ENCODE results near the gene PATJ. TPM values are rescaled to one million over a fixed set of nuclear protein-coding genes. Genes with fewer than 3 reads are reported as not detected.
"Not testable (repeated sequence)": the region's sequence is repeated elsewhere in the genome, so short reads cannot be mapped to it uniquely, and the experiment has no call there.

The PATJ gene
- total RNA-seq, 1 donor from 2014 or later = 86.8 TPM

DNA sequence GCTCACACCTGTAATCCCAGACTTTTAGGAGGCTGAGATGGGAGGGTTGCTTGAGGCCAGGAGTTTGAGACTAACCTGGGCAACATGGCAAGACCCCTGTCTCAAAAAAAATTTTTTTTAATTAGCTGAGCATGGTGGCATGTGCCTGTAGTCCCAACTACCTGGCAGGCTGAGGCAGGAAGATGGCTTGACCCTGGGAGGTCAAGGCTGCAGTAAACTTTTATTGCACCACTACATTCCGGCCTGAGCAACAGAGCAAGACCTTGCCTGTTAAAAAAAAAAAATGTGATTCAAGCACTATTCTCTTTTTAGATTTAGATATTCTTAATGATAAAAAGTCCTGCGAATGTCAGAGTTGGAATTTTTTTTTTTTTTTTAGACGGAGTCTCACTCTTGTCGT is 349.8 kb downstream of the PATJ start:
- no peak for DNase-seq (ENCODE audit: low spot score)

DNA sequence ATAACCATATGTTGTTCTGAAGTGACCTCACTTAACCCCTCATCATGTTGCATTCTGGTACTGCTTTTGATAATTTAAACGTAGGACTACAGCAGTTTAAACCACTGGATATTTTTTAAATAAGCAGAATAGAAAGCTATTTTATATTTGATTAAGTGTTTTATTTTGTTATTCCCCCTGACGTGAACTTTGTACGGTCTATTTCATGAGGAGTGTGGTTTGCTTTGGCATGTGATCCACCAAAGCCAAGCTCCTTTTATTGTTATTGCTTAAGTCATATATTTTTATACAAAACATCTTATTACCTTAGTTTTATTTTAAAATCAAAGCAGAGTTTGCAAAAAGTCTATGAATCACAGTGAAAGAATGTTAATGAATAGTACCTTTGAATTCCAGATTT is 351.0 kb downstream of the PATJ start:
- DNase-seq (ENCODE audit: low spot score) = no peak

DNA sequence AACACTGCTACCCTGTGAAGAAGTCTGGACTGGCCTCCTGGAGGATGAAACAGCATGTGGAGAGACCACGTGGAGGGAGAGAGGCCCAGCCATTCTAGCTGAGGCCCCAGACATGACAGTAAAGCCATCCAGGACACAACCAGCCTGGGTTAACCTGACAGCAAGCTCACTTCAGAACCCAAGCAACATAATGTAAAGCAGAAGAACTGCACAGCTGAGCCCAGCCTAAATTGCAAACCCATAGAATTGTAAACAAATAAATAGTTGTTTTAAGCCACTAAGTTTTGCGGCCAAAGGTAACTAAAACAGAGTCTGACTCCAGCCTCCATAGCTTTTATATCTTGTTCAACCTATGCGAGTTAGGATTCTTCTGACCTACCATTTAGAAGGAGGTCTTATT is 355.2 kb downstream of the PATJ start:
- no peak for DNase-seq (ENCODE audit: low spot score)

DNA sequence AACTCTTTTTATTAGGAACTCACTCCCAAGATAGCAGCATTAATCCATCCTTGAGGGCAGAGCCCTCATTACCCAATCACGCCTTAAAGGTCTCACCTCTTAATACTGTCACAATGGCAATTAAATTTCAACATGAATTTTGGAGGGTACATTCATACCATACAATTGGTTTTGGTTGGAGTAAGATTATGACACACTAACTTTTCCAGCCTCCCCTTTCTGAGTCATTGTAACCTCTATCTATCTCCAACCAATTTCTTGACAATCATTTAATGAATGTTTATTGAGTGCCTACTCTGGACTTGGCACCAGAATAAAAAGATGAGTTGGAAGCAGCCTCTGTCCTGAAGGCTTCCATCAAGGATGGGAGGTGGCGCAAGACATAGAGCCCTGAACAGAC is 358.2 kb downstream of the PATJ start:
- DNase-seq (ENCODE audit: low spot score) = no peak

DNA sequence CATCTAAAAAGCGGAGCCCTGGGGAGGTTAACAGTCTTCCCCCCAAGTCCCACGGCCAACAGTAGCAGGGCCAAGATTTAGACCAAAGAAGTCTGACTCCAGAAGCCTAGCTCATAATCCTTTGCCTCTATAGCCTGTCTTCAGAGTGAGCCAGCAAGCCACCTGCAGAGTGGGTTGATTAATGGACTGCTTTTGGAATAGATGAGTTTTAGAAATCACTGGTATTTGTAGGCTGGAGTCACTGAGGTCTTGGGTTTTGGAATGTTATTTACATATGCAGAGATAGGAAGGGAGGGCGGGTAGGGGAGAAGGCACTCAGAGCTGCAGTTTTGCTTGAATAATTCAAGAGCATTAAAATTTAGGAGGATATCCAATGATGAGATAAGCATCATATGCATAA is 361.6 kb downstream of the PATJ start:
- no peak for DNase-seq (ENCODE audit: low spot score)

DNA sequence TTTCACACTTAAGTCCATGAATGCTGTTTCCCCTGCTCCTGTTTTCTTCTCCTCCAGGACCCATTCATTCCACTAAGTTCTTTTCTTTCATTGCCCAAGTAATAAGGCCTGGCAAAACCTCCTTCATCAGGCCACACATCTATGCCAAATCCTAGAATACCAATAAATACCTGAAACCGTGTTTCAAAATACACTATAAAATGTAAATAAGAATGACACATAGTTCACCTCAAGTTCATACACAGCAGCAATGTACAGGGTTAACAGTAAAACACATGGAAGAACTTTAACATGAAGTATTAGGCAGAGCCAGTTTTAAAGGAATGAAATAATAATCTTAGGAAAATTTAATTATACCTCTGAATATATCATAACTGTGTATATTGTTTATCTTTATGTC is 365.6 kb downstream of the PATJ start:
- no peak for DNase-seq (ENCODE audit: low spot score)

DNA sequence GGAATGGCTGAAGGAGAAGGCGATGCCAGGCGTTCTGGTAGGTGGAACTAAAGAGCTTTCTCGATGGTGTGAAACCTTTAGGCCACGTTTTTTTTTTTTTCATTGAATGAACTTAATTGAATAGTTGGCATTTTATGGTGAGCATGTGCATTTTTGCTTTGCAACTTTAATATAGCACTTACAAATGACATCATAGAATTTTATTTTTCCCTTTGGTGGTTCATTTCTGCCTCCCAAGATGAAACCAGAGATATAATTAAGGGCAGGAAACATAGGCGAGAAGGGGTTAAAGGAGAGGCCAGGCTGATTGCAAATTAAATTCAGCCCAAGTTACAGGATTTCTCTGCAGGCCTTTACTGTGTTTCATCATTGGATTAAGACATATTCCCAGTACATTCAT is 366.8 kb downstream of the PATJ start:
- DNase-seq (ENCODE audit: low spot score) = no peak

DNA sequence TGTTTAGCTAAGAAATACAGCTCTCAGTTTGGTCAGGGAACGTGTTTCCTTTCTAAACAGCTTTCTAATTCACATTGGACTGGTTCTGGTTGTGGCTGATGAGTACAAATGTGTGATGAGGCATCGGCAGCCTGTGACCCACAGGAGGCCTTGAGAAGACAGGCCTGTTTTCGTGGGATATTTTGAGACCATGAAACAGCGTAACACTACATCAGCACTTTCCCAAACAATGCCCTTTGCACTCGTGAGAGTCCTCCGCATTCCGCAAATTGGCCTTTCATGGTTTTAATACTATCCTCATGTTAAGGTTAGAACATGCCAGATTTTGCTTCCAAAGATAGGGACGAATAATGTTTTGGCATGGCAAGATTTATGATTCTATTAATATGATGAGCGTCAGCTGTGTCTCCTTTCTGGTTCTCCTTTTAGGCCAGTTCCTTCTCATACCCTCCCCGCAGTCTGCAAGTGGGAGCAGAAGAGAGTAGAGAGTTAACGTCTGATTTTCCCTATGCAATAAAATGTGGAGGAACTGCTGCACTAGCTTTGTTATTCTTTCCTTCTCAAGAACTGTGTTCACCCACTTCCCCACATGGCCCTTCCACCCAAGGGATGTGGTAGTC is 368.0 kb downstream of the PATJ start:
- DNase-seq (ENCODE audit: low spot score) = no peak

DNA sequence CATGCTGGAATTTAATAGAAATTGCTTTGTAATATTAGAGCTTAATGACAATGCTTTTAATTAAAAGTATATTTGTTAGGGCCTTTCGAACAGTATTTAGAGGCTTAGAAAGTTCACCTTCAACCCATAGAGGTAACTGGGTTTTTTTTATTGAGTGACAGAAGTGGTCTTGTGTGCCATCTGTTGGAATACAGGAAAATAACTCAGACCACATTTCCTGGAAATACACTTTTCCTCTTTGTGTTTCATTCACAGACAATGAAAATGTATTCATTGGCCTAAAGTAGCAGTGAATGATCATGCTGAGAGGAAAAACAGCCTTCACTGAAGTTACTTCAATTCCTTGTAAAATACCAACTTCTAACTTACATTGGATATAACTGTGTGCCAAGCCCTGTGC is 368.8 kb downstream of the PATJ start:
- DNase-seq (ENCODE audit: low spot score) = no peak

DNA sequence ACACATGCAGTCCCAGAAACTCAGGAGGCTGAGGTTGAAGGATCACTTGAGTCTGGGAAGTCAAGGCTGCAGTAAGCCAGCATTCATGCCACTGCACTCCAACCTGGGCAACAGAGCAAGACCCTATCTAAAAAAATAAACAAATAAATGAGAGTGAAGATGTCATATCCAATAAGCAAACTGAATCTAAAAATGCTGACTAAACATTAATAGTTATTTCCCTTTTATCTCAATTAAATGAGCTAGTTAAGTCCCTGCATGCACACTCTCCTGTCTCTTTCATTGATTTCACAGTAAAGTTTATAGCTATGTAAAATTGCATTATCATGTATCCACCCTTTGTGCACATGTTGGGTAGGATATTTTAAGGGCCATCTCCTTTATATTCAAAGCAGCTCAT is 371.2 kb downstream of the PATJ start:
- no peak for DNase-seq (ENCODE audit: low spot score)

DNA sequence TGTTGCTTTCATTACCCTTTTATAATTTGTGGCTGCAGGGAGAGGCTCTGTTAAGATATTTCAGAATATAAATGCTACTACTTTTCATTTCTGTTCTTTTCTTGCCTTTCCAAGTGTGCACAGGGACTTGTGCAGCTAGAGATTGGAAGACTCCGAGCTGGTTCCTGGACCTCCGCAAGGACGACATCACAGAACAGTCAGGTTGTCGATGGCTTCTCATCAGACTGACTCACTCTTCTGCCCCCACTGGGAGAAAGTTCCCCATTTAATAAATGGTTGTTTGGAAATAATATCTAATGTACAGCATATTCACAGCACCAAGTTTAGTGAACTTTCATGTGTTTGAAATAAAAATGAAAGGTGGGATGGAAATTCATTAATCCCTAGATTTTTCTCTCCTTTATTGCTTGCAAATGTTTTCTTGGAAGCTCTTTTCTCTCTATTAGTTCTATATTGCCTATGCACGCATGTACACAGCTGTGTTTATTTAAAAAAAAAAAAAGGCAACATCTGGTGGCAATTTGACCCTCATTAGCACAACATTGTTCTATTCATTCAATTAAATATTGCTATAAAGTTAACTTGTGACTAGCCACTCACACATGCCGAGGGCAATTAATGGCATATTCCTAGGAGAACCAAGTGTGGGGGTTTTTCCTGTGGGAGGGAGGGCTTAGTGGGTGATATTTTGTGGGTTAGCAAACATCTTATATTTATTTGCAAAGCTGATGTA is 374.9 kb downstream of the PATJ start:
- no peak for DNase-seq (ENCODE audit: low spot score)

DNA sequence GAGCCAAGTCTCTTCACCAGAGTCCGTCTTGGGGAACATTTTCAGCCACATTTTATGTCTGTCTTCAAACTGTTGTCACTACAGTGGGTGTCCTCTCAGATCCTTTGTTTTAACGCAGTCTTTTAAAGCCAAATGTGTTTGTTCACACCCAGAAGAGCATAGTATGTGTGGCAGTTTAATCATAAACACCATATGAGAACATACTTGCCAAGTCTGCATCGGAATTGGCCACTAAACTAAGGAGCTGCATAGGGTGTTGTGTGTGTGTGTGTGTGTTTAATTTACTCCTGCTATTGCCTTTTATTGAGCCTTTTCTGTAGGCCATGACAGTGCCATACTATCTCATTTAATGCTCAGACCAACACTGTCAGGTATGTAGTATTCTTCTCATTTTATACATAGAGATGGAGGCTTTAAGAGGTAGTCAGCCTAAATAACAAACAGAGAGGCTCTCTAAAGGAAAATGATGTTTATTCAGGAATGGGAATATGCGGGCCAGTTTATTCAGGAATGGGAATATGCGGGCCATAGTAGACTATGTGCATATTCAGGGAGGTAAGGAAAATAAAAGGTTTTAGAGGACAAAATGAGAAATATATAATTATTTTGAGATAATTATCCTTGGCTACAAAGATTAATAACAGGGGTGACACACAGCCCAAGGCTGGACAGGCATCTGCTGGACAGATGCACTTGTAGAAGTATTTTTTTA is 384.5 kb downstream of the PATJ start:
- DNase-seq (ENCODE audit: low spot score) = no peak

DNA sequence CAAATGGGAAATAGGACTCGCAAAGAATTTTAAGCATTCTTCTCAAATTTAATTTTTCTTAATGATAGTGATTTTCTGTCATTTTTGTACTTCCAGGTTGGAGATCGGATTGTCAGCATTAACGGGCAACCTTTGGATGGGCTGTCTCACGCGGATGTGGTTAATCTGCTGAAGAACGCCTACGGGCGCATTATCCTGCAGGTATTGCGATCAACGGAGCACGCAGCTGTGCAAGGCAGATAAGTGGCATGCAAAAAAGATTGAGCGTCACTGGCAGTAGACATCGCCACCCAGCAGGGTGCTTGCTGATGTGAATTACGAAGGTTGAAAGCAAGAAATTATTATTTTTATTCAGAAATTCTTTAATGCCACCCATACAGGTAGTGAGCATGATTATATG is 386.5 kb downstream of the PATJ start:
- no peak for DNase-seq (ENCODE audit: low spot score)

DNA sequence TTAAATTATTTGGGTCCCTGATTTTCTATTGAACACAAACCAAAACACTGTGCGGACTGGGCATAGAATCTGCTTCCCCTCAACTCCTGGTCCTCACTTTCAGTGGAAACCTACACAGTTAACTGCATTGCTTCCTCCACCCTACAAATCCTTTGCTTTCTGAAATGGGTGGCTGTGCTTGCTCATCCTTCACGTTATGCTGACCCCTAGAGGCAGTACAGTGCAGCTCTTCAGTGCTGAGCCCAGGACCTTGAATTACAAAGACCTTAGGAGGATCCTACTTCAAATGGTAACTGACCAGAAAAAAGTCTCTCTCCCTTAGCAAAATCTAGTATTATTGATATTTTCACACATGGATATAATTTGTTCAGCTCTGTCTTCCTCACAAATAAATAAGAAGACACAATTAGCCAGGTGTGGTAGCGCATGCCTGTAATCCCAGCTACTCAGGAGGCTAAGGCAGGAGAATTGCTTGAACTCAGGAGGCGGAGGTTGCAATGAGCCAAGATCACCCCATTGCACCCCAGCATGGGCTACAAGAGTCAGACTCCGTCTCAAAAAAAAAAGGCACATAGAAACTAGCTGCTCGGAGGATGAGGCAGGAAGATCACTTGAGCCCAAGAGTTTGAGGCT is 388.9 kb downstream of the PATJ start:
- DNase-seq (ENCODE audit: low spot score) = peak; percentile 20

DNA sequence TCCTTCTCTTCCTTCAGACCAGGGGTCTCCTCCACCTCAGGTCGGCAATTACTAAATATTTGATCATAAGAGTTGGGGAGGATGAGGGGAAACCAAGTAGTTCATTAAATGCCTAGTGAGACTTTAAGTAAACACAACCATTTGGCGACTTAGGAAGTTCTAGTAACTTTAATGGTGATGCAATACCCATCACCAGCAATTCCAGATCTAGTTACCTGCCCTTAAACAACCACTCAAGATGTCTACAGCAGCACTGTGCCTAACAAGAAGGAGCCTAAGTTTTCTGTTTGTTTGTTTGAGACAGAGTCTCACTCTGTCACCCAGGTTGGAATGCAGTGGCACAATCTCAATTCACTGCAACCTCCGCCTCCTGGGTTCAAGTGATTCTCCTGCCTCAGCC is 395.7 kb downstream of the PATJ start:
- DNase-seq (ENCODE audit: low spot score) = no peak

DNA sequence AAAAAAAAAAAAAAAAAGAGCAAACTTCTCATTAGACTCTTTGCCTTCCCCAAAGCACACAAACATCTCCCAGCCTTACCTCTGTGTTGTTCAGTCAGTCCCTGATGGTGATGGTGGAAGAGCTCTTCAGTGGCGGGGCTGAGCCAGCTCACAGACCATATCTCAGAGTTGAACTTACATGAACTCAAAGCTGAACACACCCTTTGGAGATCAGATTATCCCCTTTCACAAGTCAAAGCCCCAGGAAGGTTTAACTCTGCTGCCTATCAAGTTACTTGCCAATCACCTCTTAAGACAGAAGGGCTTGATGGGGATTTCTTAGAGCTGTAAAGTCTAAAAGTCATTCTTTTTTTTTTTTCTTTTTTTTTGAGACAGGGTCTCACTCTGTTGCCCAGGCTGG is 397.1 kb downstream of the PATJ start:
- no peak for DNase-seq (ENCODE audit: low spot score)

DNA sequence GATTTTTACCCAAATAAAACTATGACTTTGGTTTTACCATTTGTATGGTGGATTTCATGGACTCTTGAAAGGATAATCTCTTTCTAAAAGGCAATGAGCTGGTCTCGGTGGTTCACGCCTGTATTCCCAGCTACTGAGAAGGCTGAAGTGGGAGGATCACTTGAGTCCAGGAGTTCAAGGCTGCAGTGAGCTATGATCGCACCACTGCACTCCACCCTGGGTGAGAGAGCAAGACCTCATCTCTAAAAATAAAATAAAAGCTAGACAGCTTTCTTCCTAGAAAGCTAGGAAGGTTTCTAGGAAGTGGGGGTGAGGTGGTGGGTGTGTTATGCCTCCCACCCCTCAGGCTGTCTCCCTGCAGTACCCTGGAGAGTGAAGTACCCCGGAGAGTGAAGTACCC is 398.4 kb downstream of the PATJ start:
- DNase-seq (ENCODE audit: low spot score) = no peak

DNA sequence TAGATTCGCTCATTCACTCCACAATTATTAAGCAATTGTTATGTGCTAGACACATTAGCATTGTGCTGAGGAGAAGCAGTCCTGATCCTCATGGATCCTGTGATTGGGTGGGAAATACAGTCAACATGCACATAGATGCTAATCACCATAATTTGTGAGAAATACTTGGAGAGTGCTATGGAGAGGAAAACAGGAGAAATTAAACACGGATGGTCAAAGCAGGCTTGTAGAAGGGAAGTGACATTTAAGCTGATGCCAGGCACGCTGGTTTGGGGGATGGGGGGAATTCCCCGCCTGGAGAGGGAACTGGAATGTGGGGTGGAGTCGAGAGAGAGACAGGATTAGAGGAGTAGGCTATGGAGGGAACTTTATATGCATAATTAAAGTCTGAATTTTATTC is 400.2 kb downstream of the PATJ start:
- DNase-seq (ENCODE audit: low spot score) = no peak

DNA sequence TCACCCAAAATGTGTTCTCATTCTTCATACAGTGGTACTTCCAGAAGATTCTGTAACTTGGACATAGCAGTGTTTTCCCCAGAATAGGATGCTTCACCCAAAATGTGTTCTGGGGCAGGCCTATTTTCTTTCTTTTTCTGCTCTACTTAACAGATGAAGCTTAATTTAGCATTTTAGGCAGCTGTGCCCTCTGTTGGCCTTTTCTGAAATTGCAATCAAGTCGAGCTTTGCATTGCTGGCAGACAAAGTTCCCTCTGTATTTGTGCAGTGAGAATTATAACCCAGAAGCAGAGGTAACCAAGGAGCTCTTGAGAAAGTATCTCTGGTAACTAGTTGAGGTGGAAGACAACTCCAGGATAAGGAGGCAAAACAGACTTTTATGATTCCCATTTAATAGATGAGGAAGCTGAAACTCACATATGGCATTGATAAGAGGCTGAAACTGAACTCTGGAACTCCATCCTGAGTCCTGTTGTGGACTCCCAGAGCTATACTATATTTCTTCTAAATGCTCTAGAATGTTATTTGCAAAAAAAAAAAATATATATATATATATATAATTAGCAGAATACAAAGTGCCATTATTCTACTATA is 402.1 kb downstream of the PATJ start:
- peak; percentile 26 for DNase-seq (ENCODE audit: low spot score)

DNA sequence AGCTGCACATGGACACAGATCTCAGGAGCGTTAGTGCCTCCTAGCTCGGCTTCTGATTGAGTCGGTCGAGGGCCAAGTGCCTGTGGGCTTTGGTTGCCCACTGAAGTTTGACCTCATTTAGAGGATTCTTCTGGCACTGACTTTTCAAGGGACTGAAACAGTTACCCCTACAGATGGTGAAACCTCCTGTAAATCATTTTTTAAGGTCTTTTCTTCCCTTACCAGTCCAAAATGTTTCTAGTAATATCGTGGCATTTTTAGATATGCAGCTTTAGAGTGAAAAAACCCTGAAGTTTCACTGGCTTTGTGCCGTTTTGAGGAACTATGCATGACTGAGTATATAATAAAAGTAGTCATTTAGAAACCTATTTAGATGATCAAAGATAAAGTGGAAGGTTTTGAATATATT is 417.7 kb downstream of the PATJ start:
- DNase-seq (ENCODE audit: low spot score) = no peak

DNA sequence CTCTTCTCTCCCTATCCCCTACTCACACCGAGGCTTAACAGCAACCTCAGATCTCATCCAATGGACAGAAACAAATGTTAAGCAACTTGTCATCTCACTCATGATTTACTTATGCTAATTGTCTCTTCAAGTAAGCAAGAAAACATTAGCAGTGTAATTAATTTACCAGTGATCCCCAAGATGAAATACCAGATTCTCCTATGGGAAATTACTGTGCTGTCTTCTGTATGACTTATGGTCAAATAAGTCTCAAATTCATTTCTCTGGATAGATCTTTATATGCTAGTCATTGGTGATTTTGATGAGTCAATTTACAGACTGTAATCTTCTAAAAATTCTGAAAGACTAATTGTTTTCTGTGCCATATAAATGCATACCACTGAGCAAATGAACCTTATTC is 419.4 kb downstream of the PATJ start:
- DNase-seq (ENCODE audit: low spot score) = no peak

DNA sequence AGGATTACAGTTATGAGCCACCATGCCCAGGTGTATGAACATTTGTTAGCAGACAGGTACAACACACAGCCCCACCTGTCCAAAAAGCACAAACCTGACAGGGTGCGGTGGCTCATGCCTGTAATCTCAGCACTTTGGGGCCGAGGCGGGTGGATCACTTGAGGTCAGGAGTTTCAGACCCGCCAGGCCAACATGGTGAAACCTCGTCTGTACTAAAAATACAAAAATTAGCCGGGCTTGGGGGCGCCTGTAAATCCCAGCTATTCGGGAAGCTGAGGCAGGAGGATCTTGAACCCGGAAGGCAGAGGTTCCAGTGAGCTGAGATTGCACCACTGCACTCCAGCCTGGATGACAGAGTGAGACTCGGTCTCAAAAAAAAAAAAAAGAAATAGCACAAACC is 428.1 kb downstream of the PATJ start:
- not testable (repeated sequence) for DNase-seq (ENCODE audit: low spot score)
